SKM-1 (cell line): ENCODE data around the gene PMF1.

Experiments used
- DNase-seq: peaks from one replicate; lab custom pipeline; 2025; ENCODE audit not compliant: unreplicated experiment; lab: John Stamatoyannopoulos, UW

The PMF1 gene

GRCh38 chr1:156233426-156234127, 20.8 kb downstream of the PMF1 start:
- DNase-seq = no peak

GRCh38 chr1:156236164-156236563, 23.4 kb downstream of the PMF1 start:
- no peak for DNase-seq

- DNase-seq = no peak
These were observed 25.4 kb downstream of the PMF1 start for GRCh38 chr1:156238248-156238647.

GRCh38 chr1:156241311-156241811, 28.6 kb downstream of the PMF1 start:
- DNase-seq = no peak

- no peak for DNase-seq
These were observed 29.1 kb downstream of the PMF1 start, which contains the start of gene BGLAP for GRCh38 chr1:156241926-156242325. Gene BGLAP (plus strand): TSS chr1:156242184. CDS start chr1:156242232, 48 bp downstream.

- DNase-seq = no peak
These were observed 29.9 kb downstream of the PMF1 start for GRCh38 chr1:156242738-156243137.

- DNase-seq = no peak
These were observed 31.3 kb downstream of the PMF1 start for GRCh38 chr1:156244126-156244525.

GRCh38 chr1:156244712-156245111, 31.9 kb downstream of the PMF1 start:
- no peak for DNase-seq

- no peak for DNase-seq
These were observed 32.8 kb downstream of the PMF1 start for GRCh38 chr1:156245451-156246232.

GRCh38 chr1:156246241-156246780, 33.5 kb downstream of the PMF1 start:
- DNase-seq = no peak

GRCh38 chr1:156246781-156247459, 34.1 kb downstream of the PMF1 start:
- DNase-seq = no peak

- no peak for DNase-seq
These were observed 34.9 kb downstream of the PMF1 start, which contains the start of gene PAQR6 for GRCh38 chr1:156247460-156248322. Gene PAQR6 (minus strand): TSS chr1:156248056. CDS start chr1:156246731, 1,325 bp downstream.

GRCh38 chr1:156248323-156248683, 35.5 kb downstream of the PMF1 start:
- DNase-seq = no peak

- no peak for DNase-seq
These were observed 36.8 kb downstream of the PMF1 start for GRCh38 chr1:156249593-156249992.

- no peak for DNase-seq
These were observed 38.7 kb downstream of the PMF1 start for GRCh38 chr1:156251527-156251926.

GRCh38 chr1:156253634-156254033, 40.8 kb downstream of the PMF1 start:
- DNase-seq = no peak

GRCh38 chr1:156257711-156258110, 44.9 kb downstream of the PMF1 start:
- no peak for DNase-seq

- no peak for DNase-seq
These were observed 46.1 kb downstream of the PMF1 start for GRCh38 chr1:156258859-156259258.

- DNase-seq = no peak
These were observed 47.0 kb downstream of the PMF1 start for GRCh38 chr1:156259805-156260204.

GRCh38 chr1:156260896-156261295, 48.1 kb downstream of the PMF1 start:
- DNase-seq = no peak
